Medulla oblongata (tissue), 1 donor: ENCODE measurements around the gene OCSTAMP.

Experiments used
- DNase-seq: peaks from one replicate; pipeline ENCODE4 v3.0.0-alpha.2; 2015; ENCODE audit errors: extremely low spot score

The OCSTAMP gene

GRCh38 chr20:46553926-46554325, 3.5 kb upstream of the OCSTAMP start:
- DNase-seq: no peak

DNA sequence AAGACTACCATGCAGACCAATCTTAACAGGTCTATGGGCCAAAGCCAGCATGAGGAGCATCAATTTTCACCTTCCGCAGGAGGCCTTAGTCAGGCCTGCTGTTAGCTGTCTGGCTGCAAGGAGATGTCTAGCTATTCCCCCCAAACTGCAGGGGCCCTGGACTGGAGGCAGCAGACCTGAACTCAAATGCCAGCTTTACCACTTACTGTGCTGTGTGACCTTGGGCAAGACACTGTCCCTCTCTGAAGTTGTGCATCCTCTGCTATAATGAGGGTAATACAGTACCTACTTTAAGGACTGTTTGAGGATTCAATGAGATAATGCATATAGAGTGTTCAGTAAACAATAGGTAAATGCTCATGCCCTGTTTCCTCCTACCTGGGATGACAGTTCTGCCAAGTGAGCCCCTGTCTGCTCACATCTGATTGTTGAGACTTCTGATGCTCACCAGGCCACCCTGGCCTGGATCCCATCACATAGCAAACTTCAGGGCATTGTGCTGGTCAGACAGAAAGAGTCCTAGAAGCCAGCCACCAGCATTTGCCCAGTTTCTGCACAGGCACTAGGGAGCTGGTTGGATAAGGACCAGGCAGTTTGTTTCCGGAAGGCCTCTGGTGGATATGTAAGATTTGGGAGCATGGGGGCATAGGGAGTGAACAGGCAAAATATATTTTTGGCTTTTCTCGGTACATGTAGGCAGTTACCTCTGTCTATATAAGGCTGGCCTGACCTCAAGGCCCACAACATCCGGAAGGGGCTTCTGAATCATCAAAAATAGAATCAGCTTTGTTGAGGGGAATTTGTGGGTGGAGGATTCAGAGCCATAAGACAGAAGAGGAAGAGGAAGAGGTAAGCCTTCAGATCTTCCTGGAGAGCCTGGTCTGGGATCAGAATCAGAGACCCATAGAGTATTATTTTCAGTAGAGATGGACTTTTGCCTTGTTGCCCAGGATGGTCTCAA, 2.3 kb upstream of the OCSTAMP start:
- no peak for DNase-seq

DNA sequence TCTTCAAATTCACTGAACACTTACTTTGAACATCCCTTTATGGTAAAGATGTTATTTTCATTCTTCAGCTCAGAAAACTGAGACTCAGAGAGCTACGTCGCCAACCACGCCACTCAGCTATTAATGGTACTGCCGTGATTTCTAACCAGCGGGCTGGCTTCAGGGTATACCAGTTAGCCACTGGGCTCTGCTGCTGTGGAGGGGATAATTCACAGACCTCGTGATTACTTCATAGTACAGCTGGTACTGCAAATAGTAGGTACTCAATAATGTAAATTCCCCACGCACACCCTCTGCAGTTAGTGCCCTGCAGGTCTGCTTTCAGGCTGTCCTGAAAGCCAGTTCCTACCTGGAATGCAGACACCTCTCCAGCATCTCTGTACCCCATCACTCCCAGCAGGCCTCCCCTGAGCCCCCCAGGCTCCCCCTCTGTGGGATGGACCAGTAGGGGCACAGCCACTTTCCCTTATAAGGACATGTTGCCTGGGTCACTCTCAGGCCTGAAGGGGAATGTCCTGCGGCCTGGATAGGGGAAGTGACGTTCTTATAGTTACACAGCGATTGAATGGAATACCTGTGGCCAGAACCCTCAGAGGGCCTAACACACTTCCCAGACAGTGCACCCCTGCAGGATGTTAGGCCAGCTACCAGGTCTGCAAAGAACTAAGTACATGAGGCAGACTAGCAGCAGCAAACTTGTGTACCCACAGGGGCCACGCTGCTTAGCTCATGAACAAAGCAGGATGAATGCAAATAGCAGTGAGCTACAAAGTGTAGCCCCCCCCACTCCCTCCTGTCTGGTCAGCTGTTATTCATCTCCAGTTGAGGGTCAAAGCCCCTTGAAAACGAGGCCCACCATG, 1.3 kb upstream of the OCSTAMP start:
- no peak for DNase-seq

- DNase-seq: no peak
These were observed 1.1 kb downstream of the OCSTAMP start for GRCh38 chr20:46549188-46549972.

DNA sequence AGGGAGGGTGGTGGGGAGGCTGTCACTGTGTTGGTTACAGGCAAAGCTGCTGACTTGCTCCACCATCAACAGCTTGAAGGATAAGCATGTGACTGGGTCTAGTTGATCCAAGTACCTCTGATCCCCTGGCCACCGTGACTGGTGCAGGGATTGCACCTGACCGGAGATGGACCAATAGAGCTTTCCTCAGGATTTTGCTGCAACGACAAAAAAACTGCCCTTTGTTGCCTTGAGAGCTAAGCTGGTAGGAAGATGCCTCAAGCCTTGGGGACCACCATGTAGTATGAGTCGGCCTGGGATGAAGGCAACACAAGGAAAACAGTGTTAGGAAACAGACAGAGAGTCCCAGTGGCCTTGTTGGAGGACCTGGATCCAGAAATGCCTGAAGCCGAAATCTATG, 1.8 kb downstream of the OCSTAMP start:
- DNase-seq: no peak

- no peak for DNase-seq
These were observed 2.5 kb downstream of the OCSTAMP start for GRCh38 chr20:46547995-46548394.

GRCh38 chr20:46546936-46547335, 3.5 kb downstream of the OCSTAMP start:
- no peak for DNase-seq

GRCh38 chr20:46546298-46546697, 4.2 kb downstream of the OCSTAMP start:
- no peak for DNase-seq

DNA sequence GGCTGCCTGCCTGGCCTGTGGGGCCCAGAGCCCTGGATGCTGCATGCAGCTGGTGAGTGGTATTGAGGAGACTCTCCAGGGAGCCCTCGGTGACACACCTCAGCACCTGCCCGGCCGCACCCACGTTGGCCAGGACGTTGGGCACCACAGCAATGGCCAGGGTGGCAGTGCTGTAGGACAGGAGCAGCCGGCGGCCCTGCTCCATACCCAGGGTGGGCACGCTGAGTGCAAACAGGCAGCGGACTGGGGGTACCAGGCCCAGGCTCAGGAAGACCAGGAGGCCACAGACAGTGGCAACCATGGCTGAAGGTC, 4.7 kb downstream of the OCSTAMP start:
- no peak for DNase-seq

DNA sequence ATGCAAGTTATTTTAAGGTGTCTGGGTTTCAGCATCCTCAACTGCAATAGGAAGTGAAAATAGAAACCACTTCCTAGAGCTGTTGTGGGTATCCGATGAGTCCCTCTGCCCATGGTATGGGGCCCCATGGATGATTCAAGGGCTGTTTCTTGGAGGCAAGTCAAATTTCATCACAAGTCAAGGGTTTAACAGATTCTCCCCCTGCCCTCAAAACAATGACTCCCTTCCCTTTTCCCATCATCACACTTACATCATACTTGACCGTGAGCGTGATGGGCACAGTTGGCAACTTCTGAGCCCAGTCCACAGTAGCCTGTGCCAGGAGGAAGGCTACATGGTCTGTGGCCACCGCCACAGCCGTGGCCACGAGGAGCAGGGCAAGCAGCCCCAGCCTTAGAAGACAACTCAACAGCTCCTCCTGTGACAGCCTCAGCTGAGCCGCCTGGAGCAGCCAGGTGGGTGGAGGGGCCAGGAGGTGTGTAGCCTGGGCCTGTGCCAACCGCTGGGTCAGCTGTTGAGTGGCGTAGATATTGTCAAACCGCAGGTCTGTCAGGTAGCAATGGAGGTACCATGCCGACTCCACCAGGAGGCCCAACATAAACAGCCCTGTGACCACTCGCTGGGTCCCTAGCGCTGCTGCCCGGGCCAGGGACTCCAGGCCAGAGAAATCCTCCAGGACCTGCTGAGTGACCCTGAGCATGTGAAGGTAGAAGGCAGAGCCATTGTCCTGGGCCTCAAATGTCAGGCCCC, 5.2 kb downstream of the OCSTAMP start:
- DNase-seq: peak; percentile 70

- DNase-seq: no peak
These were observed 5.9 kb downstream of the OCSTAMP start for GRCh38 chr20:46544576-46544975.

DNA sequence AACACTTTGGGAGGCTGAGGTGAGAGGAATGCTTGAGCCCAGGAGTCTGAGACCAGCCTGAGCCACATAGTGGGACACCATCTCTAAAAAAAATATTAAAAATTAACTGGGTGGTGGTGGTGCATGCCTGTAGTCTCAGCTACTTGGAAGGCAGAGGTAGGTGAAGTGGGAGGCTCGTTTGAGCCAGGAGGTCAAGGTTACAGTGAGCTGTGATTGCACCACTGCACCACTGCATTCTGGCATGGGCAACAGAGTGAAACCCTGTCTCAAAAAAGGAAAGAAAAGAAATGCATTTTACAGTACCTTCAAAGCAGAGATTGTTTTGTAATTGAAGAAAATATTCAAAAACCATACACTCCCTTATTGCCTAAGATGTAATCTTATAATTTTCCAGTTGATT, 6.5 kb downstream of the OCSTAMP start:
- DNase-seq: no peak

DNA sequence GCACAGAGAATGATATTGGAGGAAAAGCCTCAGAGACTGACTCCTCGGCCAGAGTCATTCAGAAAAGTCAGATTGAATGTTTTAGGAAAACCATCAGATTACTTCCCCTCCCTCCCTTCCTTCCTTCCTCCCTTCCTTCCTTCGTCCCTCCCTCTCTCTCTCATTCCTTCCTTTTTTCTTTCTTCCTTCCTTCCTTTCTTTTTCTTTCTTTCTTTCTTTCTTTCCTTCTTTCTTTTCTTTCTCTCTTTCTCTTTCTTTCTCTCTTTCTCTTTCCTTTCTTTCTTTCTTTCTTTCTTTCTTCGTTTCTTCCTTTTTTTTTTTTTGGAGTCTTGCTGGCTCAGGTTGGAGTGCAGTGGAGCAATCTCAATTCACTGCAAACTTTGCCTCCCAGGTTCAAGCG, 7.4 kb downstream of the OCSTAMP start:
- DNase-seq: no peak

GRCh38 chr20:46541229-46541935, 9.1 kb downstream of the OCSTAMP start:
- no peak for DNase-seq

- no peak for DNase-seq
These were observed 11.3 kb downstream of the OCSTAMP start for GRCh38 chr20:46539113-46539512.

DNA sequence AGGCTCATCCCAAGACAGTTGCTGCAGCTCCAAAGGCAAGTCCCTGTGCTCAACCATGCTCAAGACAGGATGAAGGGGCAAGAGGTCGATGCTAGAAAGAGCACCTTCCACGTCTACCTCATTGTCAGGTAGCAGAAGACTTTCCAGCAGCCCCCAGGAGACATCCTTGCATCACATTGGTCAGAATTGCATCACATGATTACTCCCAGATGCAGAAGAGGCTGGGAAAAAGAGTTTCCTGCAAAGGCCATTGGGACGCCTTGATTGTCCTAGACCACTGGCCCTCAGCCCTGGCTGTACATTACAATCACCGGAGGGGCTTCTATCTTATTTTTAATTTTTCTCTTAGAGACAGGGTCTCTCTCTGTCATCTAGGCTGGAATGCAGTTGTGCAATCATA, 19.8 kb downstream of the OCSTAMP start:
- DNase-seq: no peak

- DNase-seq: no peak
These were observed 26.6 kb downstream of the OCSTAMP start for GRCh38 chr20:46523696-46524328.

DNA sequence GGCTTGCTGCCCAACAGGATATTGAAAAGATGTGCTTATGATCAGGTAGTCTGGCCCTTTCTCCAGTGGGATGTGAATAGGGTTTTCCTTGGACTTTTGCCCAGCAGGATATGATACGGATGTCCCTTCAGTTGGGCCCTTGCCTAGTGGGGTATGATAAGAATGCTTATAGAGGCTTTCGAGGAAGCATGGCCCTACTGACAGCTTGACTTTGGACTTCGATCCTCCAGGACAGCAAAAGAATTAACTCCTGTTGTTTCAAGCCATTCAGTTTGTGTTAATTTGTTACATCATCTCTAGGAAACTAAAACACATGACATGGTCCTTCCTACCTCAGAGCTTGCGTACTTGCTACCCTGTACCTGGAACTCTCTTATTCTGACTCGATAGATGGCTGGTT, 27.3 kb downstream of the OCSTAMP start:
- no peak for DNase-seq

DNA sequence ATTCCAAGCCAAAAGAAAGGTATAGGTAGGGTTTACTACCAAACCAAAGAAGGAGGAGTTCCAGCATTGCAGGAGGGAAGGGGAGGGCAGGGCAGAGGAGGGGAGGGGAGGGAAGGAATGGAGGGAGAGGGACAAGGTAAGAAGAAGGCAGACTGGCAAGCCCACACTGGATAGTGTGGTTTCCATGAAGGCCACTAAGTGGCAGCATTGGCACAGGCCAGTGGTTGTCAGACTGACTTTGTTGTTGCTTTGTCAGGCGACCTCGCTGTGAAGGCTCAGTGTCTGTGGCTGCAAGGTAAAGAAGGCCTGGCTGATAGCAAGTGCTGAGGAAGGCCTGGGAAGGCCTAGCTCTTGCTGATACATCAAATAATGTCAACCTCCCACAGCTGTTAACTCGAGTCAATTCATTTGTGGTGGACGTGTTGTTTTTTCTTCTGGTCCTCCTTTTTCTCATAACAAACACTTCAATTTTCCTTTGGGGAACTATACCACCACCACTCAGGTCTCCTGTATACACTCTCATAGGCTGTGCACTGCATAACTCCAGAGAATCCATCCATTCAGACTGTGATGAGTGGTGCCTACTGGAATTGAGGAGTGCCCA, 29.4 kb downstream of the OCSTAMP start:
- peak; percentile 70 for DNase-seq

DNA sequence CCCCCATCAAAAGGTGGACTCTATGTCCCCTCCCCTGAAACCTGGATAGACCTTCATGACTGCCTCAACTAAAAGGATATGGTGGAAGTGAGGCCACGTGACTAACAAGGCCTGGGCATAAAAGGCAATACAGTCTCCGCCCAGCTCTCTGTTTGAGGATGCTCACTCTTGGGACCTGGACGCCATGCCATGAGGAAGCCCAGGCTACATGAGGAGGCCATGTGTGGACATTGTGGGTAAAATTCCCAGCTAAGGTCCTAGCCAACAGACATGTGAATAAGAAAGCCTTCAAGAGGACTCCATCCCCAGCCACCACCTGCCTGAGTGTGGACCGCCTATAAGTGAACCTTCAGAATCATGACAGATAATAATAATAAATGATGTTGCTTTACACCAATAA, 29.9 kb downstream of the OCSTAMP start:
- no peak for DNase-seq
